Heart left ventricle (tissue), 13 donors: ENCODE data around the gene SMKR1.

Experiments
- POLR2A ChIP-seq, 2 donors: fragments of 450-650 bp; IDR thresholded peaks; one replicate each; pipeline ENCODE4 v1.6.1; 2017; ENCODE audit warnings: antibody characterized with exemption in 2 of 2, mild to moderate bottlenecking in 2 of 2, moderate library complexity in 2 of 2
- TF ChIP-seq, protein P1 (sequence below), 12 donors: fragments of 200-600 bp; sonication (generic) in 4 of 12; IDR thresholded peaks; one replicate each; pipeline versions ENCODE4 v1.5.0 to v1.8.0; 2018 to 2022; ENCODE audit warnings: antibody characterized with exemption in 12 of 12, mild to moderate bottlenecking in 5 of 12
- donor health status: ischemic (EF 13 %, LVEDD 7.1; RV severe dilation, severe dysfunction).
- donor health status: DM: no; HTN: yes; CAD: no.
- donor health status: DM: no; HTN: no; CAD: no.
- donor health status: ischemic (EF 25% LVEDD 6.9; RV normal size, moderate dysfunction).
- donor health status: ischemic (EF 25% LVEDD 5.7; RV mildly dilated, moderate dysfunction).
- donor health status: ischemic (EF 35%, LVEDD 5.7; RV mildly dilated, moderate dysfunction).
- donor health status: nonischemic (EF 11% LVEDD 7.7; RV severe dilation, severe dysfunction).
- donor health status: DM: yes; HTN: yes; CAD: no.
- donor health status: PGD.
- donor health status: ischemic (EF 29% LVEDD 5.4; RV normal size, mild dysfunction).
- donor health status: nonischemic (EF 23%, LVEDD 6.1; RV moderate dilation, normal function).

DNA sequence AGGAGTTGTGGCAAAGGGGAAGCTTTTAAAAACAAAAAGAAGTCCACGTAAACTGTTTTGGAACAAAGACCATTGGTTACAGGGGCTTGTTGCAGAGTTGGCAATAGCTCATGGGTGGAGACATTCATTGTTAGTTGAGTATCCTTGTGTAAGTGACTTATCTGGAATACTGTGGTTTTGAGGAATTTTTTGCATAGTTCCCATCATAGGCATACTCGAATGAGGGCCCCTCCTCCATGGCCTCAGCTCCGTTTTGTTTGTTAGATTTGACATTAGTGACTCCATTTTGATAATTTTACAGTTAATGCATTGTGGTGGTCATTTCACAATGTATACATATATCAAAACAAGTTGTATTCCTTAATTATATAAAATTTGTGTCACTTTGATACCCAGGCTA lies 12.8 kb upstream of the SMKR1 start:
- TF ChIP-seq, protein P1, sequence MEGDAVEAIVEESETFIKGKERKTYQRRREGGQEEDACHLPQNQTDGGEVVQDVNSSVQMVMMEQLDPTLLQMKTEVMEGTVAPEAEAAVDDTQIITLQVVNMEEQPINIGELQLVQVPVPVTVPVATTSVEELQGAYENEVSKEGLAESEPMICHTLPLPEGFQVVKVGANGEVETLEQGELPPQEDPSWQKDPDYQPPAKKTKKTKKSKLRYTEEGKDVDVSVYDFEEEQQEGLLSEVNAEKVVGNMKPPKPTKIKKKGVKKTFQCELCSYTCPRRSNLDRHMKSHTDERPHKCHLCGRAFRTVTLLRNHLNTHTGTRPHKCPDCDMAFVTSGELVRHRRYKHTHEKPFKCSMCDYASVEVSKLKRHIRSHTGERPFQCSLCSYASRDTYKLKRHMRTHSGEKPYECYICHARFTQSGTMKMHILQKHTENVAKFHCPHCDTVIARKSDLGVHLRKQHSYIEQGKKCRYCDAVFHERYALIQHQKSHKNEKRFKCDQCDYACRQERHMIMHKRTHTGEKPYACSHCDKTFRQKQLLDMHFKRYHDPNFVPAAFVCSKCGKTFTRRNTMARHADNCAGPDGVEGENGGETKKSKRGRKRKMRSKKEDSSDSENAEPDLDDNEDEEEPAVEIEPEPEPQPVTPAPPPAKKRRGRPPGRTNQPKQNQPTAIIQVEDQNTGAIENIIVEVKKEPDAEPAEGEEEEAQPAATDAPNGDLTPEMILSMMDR (IDR thresholded peaks at IDR 0.05): no peak
- TF ChIP-seq POLR2A (IDR thresholded peaks at IDR 0.05): no peak
